Measurements from ENCODE around the gene GNAO1.

GNAO1 gene

GRCh38 chr16:56303066-56303715 lies 111.9 kb downstream of the GNAO1 start:
- DNase-seq (ENCODE audit: low spot score), result no peak
- no peaks in the 10 kb centered on the region for H3K36me3 ChIP-seq (replicated peaks in 1 of 2; ENCODE audit: control insufficient read depth in 2 of 2, insufficient read depth in 2 of 2, low read length in 2 of 2)
- no peak overlapping the region for H3K27ac ChIP-seq (replicated peaks; ENCODE audit: low read length)
- H2AFZ ChIP-seq (ENCODE audit: low read length), result no peak overlapping the region
- H3K18ac ChIP-seq (ENCODE audit: low read length), result peak overlapping the region; percentile 49
- peak overlapping the region; percentile 13 for H2AK5ac ChIP-seq (ENCODE audit: low read depth, low read length)
- peaks cover 0 to 10% (median 0%) of the 10 kb centered on the region in 3 experiments for H3K27me3 ChIP-seq (ENCODE audit: control insufficient read depth in 3 of 3, insufficient read depth in 3 of 3, low read depth in 1 of 3, low read length in 3 of 3)
- WGBS, 2 donors (ENCODE audit: extremely low coverage in 2 of 2, insufficient read length in 2 of 2, insufficient replicate concordance in 1 of 2), result no CpG with 5 or more reads among the region's 13 CpGs
- H2BK5ac ChIP-seq (ENCODE audit: low read length), result no peak overlapping the region
- peak overlapping the region; percentile 79 for H2BK15ac ChIP-seq (ENCODE audit: low read length)
- H2BK12ac ChIP-seq (ENCODE audit: low read length), result peak overlapping the region; percentile 80
- H4K8ac ChIP-seq (ENCODE audit: low read depth, low read length), result no peak overlapping the region
- peak overlapping the region; percentile 24 for H3K9ac ChIP-seq (ENCODE audit: low read depth, low read length, poor library complexity)
- H3K14ac ChIP-seq (ENCODE audit: low read length), result no peak overlapping the region
- H3K79me1 ChIP-seq (ENCODE audit: low read depth, low read length), result no peaks in the 10 kb centered on the region
- peaks cover 35 to 38% of the 10 kb centered on the region in 2 donors for H3K4me1 ChIP-seq (ENCODE audit: control insufficient read depth in 2 of 2, insufficient read depth in 1 of 2, low read depth in 1 of 2, low read length in 2 of 2)
- no peak overlapping the region for H3K4me3 ChIP-seq (ENCODE audit: low read length in 2 of 2)
- no peak overlapping the region for H3K4ac ChIP-seq (ENCODE audit: low read length)
- no peaks in the 10 kb centered on the region for H3K9me3 ChIP-seq (replicated peaks in 1 of 2; ENCODE audit: control insufficient read depth in 2 of 2, insufficient read depth in 1 of 2, low read depth in 1 of 2, low read length in 2 of 2)
- no peak overlapping the region for H4K91ac ChIP-seq (ENCODE audit: low read depth, low read length, poor library complexity)
- H3K23ac ChIP-seq (ENCODE audit: low read depth, low read length, poor library complexity), result no peak overlapping the region
- no peak overlapping the region for H3K4me2 ChIP-seq (ENCODE audit: insufficient read depth, low read length, poor library complexity, severe bottlenecking)
- H2BK120ac ChIP-seq (ENCODE audit: low read depth, low read length), result no peak overlapping the region

GRCh38 chr16:56303880-56304279 lies 112.6 kb downstream of the GNAO1 start:
- H3K9me3 ChIP-seq (replicated peaks in 1 of 2; ENCODE audit: control insufficient read depth in 2 of 2, insufficient read depth in 1 of 2, low read depth in 1 of 2, low read length in 2 of 2), result no peaks in the 10 kb centered on the region
- no peak overlapping the region for H3K14ac ChIP-seq (ENCODE audit: low read length)
- no CpG with 5 or more reads among the region's 6 CpGs for WGBS, 2 donors (ENCODE audit: extremely low coverage in 2 of 2, insufficient read length in 2 of 2, insufficient replicate concordance in 1 of 2)
- no peak overlapping the region for H2BK12ac ChIP-seq (ENCODE audit: low read length)
- no peak overlapping the region for H2BK5ac ChIP-seq (ENCODE audit: low read length)
- no peak overlapping the region for H4K8ac ChIP-seq (ENCODE audit: low read depth, low read length)
- DNase-seq (ENCODE audit: low spot score), result no peak
- H3K4me3 ChIP-seq (ENCODE audit: low read length in 2 of 2), result no peak overlapping the region
- peaks cover 39 to 41% of the 10 kb centered on the region in 2 donors for H3K4me1 ChIP-seq (ENCODE audit: control insufficient read depth in 2 of 2, insufficient read depth in 1 of 2, low read depth in 1 of 2, low read length in 2 of 2)
- H3K27ac ChIP-seq (replicated peaks; ENCODE audit: low read length), result no peak overlapping the region
- no peak overlapping the region for H2AFZ ChIP-seq (ENCODE audit: low read length)
- H3K18ac ChIP-seq (ENCODE audit: low read length), result no peak overlapping the region
- no peak overlapping the region for H3K9ac ChIP-seq (ENCODE audit: low read depth, low read length, poor library complexity)
- H3K4ac ChIP-seq (ENCODE audit: low read length), result no peak overlapping the region
- H2BK15ac ChIP-seq (ENCODE audit: low read length), result no peak overlapping the region
- H3K4me2 ChIP-seq (ENCODE audit: insufficient read depth, low read length, poor library complexity, severe bottlenecking), result no peak overlapping the region
- H4K91ac ChIP-seq (ENCODE audit: low read depth, low read length, poor library complexity), result no peak overlapping the region
- peaks cover 0 to 10% (median 0%) of the 10 kb centered on the region in 3 experiments for H3K27me3 ChIP-seq (ENCODE audit: control insufficient read depth in 3 of 3, insufficient read depth in 3 of 3, low read depth in 1 of 3, low read length in 3 of 3)
- no peaks in the 10 kb centered on the region for H3K79me1 ChIP-seq (ENCODE audit: low read depth, low read length)
- no peak overlapping the region for H2BK120ac ChIP-seq (ENCODE audit: low read depth, low read length)
- H3K23ac ChIP-seq (ENCODE audit: low read depth, low read length, poor library complexity), result no peak overlapping the region
- H2AK5ac ChIP-seq (ENCODE audit: low read depth, low read length), result no peak overlapping the region
- H3K36me3 ChIP-seq (replicated peaks in 1 of 2; ENCODE audit: control insufficient read depth in 2 of 2, insufficient read depth in 2 of 2, low read length in 2 of 2), result no peaks in the 10 kb centered on the region

- H3K4me3 ChIP-seq (ENCODE audit: low read length in 2 of 2), result no peak overlapping the region
- peaks cover 20 to 31% of the 10 kb centered on the region in 2 donors for H3K4me1 ChIP-seq (ENCODE audit: control insufficient read depth in 2 of 2, insufficient read depth in 1 of 2, low read depth in 1 of 2, low read length in 2 of 2)
- no peak overlapping the region for H3K27ac ChIP-seq (replicated peaks; ENCODE audit: low read length)
- H2BK5ac ChIP-seq (ENCODE audit: low read length), result no peak overlapping the region
- no peak overlapping the region for H3K9ac ChIP-seq (ENCODE audit: low read depth, low read length, poor library complexity)
- H3K9me3 ChIP-seq (replicated peaks in 1 of 2; ENCODE audit: control insufficient read depth in 2 of 2, insufficient read depth in 1 of 2, low read depth in 1 of 2, low read length in 2 of 2), result no peaks in the 10 kb centered on the region
- H4K8ac ChIP-seq (ENCODE audit: low read depth, low read length), result no peak overlapping the region
- no peak overlapping the region for H3K18ac ChIP-seq (ENCODE audit: low read length)
- no CpG with 5 or more reads among the region's 9 CpGs for WGBS, 2 donors (ENCODE audit: extremely low coverage in 2 of 2, insufficient read length in 2 of 2, insufficient replicate concordance in 1 of 2)
- H4K91ac ChIP-seq (ENCODE audit: low read depth, low read length, poor library complexity), result no peak overlapping the region
- H2BK15ac ChIP-seq (ENCODE audit: low read length), result no peak overlapping the region
- H3K4ac ChIP-seq (ENCODE audit: low read length), result no peak overlapping the region
- no peaks in the 10 kb centered on the region for H3K79me1 ChIP-seq (ENCODE audit: low read depth, low read length)
- peaks cover 0 to 10% (median 0%) of the 10 kb centered on the region in 3 experiments for H3K27me3 ChIP-seq (ENCODE audit: control insufficient read depth in 3 of 3, insufficient read depth in 3 of 3, low read depth in 1 of 3, low read length in 3 of 3)
- H2BK12ac ChIP-seq (ENCODE audit: low read length), result no peak overlapping the region
- DNase-seq (ENCODE audit: low spot score), result no peak
- H2BK120ac ChIP-seq (ENCODE audit: low read depth, low read length), result no peak overlapping the region
- no peaks in the 10 kb centered on the region for H3K36me3 ChIP-seq (replicated peaks in 1 of 2; ENCODE audit: control insufficient read depth in 2 of 2, insufficient read depth in 2 of 2, low read length in 2 of 2)
- no peak overlapping the region for H3K4me2 ChIP-seq (ENCODE audit: insufficient read depth, low read length, poor library complexity, severe bottlenecking)
- no peak overlapping the region for H2AFZ ChIP-seq (ENCODE audit: low read length)
- H3K14ac ChIP-seq (ENCODE audit: low read length), result no peak overlapping the region
- H3K23ac ChIP-seq (ENCODE audit: low read depth, low read length, poor library complexity), result no peak overlapping the region
- H2AK5ac ChIP-seq (ENCODE audit: low read depth, low read length), result no peak overlapping the region
These were observed 114.8 kb downstream of the GNAO1 start for GRCh38 chr16:56305956-56306565.

GRCh38 chr16:56306690-56307533 lies 115.6 kb downstream of the GNAO1 start:
- Histone ChIP-seq H2AK5ac (ENCODE audit: low read depth, low read length) (peak overlapping the region; percentile 12), H2BK120ac (ENCODE audit: low read depth, low read length) (no peak overlapping the region)

More at GRCh38 chr16:56306690-56307533, 115.6 kb downstream of the GNAO1 start:
- H3K4me2 ChIP-seq (ENCODE audit: insufficient read depth, low read length, poor library complexity, severe bottlenecking), result no peak overlapping the region
- peaks cover 0 to 10% (median 0%) of the 10 kb centered on the region in 3 experiments for H3K27me3 ChIP-seq (ENCODE audit: control insufficient read depth in 3 of 3, insufficient read depth in 3 of 3, low read depth in 1 of 3, low read length in 3 of 3)
- H2BK5ac ChIP-seq (ENCODE audit: low read length), result no peak overlapping the region
- H3K4ac ChIP-seq (ENCODE audit: low read length), result no peak overlapping the region
- H2AFZ ChIP-seq (ENCODE audit: low read length), result no peak overlapping the region
- DNase-seq (ENCODE audit: low spot score), result no peak
- no peak overlapping the region for H3K14ac ChIP-seq (ENCODE audit: low read length)
- H2BK12ac ChIP-seq (ENCODE audit: low read length), result no peak overlapping the region
- no peak overlapping the region for H3K18ac ChIP-seq (ENCODE audit: low read length)
- H4K91ac ChIP-seq (ENCODE audit: low read depth, low read length, poor library complexity), result no peak overlapping the region
- H3K9ac ChIP-seq (ENCODE audit: low read depth, low read length, poor library complexity), result no peak overlapping the region
- H3K4me1 ChIP-seq (ENCODE audit: control insufficient read depth in 2 of 2, insufficient read depth in 1 of 2, low read depth in 1 of 2, low read length in 2 of 2), result peaks cover 14 to 24% of the 10 kb centered on the region in 2 donors
- no CpG with 5 or more reads among the region's 16 CpGs for WGBS, 2 donors (ENCODE audit: extremely low coverage in 2 of 2, insufficient read length in 2 of 2, insufficient replicate concordance in 1 of 2)
- H4K8ac ChIP-seq (ENCODE audit: low read depth, low read length), result no peak overlapping the region
- H3K9me3 ChIP-seq (replicated peaks in 1 of 2; ENCODE audit: control insufficient read depth in 2 of 2, insufficient read depth in 1 of 2, low read depth in 1 of 2, low read length in 2 of 2), result no peaks in the 10 kb centered on the region
- H2BK15ac ChIP-seq (ENCODE audit: low read length), result no peak overlapping the region
- no peak overlapping the region for H3K23ac ChIP-seq (ENCODE audit: low read depth, low read length, poor library complexity)
- no peaks in the 10 kb centered on the region for H3K36me3 ChIP-seq (replicated peaks in 1 of 2; ENCODE audit: control insufficient read depth in 2 of 2, insufficient read depth in 2 of 2, low read length in 2 of 2)
- no peaks in the 10 kb centered on the region for H3K79me1 ChIP-seq (ENCODE audit: low read depth, low read length)
- H3K27ac ChIP-seq (replicated peaks; ENCODE audit: low read length), result no peak overlapping the region
- no peak overlapping the region for H3K4me3 ChIP-seq (ENCODE audit: low read length in 2 of 2)
